Tongue (tissue), 2 donors: ENCODE results near the gene ZNF22. TPM values are rescaled to one million over a fixed set of nuclear protein-coding genes. Genes with fewer than 3 reads are reported as not detected.

Experiments used
- DNase-seq: peaks from one replicate; pipeline ENCODE4 v3.0.0-alpha.2; 2015
- total RNA-seq: library from RNA; depleted of rRNA; stranded (reverse); fragments of >200 nt; gene quantifications from one replicate; pipeline ENCODE4 v1.2.3, GENCODE V29; 2014

The ZNF22 gene
- total RNA-seq, 1 donor from 2014 or later = 45.0 TPM

DNA sequence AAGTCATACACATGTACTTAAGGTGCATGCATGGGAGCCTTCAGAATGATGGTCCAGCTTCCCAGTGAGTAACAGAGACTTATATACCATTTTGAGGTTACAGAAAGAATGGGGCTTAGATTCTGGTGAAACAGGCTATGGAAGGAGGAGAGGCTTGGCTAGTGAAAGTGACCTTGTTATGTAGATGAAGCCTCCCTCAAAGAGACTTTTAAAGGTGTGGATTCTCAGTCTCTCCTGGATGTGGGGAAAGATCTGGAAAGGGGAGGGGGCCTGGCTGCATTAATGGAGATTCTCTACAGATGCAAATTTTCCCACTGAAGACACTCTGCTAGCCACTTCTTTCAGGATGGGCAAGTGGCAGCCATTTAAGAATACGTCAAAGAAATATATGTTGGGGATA, 35.6 kb upstream of the ZNF22 start:
- DNase-seq = no peak

GRCh38 chr10:44965651-44966097, 35.0 kb upstream of the ZNF22 start:
- DNase-seq = peak; percentile 77

DNA sequence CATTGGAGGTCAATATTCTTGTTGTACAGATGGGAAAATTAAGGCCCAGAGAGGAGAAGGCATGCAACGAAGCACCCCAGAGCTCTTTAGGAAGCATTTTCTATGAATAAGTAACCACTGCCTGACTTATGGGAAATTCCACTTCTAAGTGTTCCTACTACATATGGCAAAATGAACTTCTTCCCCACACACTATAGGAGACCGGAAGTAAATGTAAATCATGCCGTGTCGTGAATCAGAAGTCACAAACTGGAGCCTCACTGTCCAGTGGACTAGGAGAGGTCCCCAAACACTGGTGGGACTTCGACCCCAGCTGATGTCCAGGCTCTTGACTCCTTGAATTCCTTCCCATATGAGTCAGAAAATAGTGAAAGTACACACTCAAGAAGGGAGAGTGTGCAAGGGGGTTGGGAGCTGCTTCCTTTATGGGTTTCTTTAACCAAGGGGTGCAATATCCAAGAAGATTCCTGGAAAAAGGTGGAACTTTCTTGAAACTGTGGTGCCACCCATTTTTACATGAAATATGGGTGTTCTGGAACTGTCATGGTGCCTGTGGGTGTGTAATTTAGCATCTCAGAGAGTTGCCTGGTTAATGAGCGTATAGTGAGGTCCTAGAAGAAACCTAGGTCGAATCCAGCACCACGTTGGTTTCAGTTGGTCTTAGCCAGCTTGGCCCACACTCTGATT, 34.5 kb upstream of the ZNF22 start:
- no peak for DNase-seq

DNA sequence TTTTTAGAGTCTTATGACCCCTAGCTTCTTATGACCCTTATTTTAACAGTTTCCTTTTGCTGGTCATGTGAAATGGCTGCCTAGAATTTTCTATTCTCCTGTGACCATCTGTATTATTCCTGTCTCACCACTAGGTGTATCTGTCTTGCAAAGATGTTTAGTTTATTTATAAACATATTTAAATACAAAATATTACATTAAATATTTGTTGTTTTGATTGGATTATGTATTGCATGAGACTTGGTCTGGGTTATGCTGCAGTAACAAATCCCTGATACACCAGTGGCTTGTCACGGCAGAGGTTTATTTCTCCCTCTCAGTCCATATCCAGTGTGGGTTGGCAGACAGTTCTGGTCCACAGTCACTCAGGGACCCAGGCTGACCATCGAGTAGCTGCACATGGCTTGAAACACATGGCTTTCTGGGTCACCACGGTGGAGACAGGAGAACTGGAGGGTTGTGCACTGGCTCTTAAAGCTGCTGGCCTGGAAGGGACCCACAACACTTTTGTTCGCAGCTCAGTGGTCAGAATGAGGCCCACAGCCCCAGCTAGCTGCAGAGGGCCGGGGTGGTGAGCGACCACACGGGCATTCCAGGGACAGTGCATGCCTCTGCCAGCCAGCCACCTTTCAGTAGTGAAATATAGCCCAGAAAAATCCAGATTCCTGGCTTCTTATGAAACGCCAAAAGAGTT, 33.8 kb upstream of the ZNF22 start:
- no peak for DNase-seq

GRCh38 chr10:44967616-44968015, 33.1 kb upstream of the ZNF22 start:
- DNase-seq = no peak

GRCh38 chr10:44968091-44968490, 32.6 kb upstream of the ZNF22 start:
- DNase-seq = no peak

DNA sequence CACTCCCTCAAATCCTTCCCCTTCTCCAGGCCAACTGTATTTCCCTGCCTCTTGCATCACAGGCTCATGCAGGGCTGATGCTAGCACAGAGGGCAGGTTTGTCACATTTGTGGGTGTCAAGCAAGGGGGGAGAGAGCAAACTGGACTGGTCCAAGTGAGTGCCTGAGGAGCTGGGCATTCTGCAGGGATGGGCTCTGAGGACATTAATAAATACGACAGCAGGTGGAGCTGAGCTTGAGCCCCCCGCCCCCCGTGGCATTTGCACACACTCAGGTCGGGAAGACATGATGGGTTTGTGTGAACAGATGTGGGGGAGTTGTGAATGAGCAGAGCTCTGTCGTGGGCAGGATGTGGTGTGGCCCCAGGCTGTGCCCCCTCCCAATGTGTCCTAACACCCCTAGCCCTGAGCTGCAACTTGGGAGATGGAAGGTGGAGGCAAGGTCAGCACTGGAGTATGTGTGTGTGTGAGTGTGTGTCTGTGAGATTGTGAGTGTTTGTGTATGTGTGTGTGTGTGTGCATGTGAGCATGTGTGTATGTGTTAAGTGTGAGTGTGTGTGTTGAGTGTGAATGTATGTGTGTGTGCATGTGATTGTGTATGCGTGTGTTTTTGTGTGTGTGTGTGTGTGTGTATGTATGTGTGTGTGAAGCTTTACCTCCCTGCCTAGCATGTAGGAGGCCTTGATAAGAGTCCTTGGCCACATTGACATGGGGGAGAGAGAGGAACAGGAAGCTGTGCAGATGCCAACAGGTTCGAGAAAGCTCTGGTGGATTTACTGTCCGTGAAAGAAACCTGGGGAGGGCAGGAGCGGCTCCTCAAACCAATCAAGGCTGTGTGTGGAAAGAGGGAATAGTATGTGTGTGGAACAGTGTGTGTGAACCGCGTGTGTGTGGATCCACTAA, 32.0 kb upstream of the ZNF22 start:
- DNase-seq = no peak

- DNase-seq = no peak
These were observed 30.9 kb upstream of the ZNF22 start for GRCh38 chr10:44969854-44970253.

DNA sequence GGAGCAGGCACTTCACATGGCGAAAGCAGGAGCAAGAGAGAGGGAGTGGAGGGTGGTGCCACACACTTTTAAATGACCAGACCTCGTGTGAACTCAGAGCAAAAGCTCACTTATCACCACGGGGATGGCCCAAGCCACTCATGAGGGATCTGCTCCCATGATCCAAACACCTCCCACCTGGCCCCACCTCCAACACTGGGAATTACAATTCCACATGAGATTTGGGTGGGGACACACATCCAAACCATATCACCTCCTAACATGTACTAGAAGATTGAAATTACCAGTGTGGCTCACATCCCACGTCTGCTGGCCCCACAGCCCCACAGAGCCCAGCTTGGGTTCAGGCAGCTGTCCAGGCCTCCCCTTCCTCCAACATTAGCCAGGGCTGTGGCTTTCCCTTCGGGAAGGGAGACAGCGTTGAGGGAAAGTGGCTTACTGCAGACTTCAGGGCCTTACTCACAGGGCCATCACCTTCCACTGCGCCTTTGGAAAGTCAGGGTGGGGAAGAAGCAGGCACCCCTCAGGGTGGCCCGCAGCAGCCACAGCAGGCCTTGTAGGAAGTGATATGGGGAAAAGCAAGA, 29.8 kb upstream of the ZNF22 start:
- DNase-seq = no peak

- no peak for DNase-seq
These were observed 29.3 kb upstream of the ZNF22 start for GRCh38 chr10:44971434-44971833.

DNA sequence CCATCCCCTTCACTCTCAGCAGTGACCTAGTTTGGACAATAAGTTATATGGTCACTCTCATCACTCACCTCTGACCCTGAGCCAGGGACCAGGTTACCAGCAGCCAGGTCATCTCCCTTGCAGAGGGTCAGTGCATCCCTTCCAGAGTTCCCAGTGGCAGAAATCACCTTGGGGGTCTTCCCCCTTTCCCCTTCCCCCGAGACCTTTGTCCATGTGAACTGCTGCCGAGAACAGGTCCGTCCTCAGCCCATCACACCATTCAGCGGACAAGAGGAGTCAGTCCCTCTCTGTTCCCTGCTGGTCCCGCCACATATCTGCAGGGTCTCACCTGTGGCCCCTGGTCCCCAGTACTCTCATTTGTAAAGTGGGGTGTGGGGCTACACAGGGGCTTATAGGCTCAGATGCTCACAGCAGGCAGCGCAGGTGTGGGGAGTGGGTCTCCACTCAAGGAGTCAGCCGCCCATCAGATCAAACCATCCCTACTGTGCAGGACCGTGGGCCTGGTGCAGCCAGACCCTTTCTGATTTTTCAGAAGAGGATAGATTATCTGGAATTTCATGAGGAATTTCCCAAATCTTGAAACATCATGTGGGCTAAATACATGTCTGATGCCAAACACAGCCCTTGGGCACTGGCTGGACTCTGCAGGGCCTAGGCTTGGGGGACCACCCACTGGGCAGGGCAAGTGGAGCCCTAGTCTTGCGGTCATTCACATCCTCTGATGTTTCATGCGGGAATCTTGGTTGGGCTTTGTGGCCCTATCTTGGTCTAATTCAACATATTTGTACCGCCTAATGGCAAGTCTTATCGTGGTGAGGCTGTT, 28.6 kb upstream of the ZNF22 start:
- DNase-seq = no peak

DNA sequence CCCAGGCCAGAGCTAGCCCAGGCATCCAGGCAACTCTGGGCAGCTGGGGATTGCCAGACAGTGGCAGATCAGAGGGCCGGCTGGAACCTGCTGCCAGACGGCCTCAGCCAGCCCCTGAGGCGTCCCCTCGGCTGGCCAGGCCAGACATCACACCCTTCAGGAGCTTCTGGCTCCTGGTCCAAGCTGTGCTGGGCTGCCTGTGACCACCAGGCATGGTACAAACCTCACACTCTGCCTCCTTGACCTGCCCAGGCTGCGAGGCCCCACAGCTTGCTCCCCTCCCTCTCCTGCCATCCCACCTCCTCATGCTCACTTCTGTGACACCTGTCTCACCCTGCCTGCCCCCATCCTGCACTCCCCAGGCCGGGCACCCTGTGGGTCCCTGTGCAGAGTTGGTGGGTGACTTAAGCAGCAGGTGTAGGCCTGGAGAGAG, 27.8 kb upstream of the ZNF22 start:
- no peak for DNase-seq

- DNase-seq = no peak
These were observed 27.2 kb upstream of the ZNF22 start for GRCh38 chr10:44973323-44974081.

- DNase-seq = no peak
These were observed 26.6 kb upstream of the ZNF22 start for GRCh38 chr10:44974082-44974627.

DNA sequence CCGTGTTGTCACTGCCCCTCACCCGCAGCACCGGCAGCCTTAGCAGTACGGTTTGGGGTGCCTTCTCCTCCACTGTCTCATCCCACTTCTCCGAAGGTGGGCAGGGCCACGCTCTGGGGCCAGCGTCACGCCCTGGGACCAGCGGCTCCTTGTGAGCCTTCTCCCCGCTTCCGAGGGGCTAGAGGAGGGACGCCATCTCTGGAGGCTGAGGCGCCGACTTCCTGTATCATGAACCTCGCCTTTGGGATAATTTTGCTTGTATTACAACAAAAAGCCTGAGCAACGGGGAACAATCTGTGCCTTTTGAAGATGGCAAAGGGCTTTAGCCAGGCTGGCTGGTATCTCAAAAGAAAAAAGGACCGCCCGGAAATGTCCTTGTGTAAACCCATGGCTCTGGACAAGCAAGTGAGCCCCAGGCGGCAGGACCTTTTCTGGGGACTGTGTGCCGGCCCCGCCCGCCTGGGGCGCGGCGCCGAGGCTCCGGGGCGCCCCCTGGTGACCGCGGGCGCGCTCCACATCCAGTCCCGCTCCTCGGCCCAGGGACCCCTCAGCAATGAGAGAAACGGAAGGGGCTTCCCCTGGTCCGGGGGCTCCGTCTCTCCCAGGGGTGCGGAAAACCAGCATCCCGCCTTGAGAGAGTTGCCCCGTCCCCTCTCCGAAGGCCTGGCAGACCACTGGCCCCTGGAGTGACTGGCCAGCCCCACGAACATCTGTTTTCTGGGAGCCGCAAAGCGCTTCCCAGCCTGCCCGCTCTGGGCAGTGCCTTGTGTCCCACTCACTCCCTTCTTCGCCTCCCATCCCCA, 25.9 kb upstream of the ZNF22 start:
- DNase-seq = peak; percentile 81

DNA sequence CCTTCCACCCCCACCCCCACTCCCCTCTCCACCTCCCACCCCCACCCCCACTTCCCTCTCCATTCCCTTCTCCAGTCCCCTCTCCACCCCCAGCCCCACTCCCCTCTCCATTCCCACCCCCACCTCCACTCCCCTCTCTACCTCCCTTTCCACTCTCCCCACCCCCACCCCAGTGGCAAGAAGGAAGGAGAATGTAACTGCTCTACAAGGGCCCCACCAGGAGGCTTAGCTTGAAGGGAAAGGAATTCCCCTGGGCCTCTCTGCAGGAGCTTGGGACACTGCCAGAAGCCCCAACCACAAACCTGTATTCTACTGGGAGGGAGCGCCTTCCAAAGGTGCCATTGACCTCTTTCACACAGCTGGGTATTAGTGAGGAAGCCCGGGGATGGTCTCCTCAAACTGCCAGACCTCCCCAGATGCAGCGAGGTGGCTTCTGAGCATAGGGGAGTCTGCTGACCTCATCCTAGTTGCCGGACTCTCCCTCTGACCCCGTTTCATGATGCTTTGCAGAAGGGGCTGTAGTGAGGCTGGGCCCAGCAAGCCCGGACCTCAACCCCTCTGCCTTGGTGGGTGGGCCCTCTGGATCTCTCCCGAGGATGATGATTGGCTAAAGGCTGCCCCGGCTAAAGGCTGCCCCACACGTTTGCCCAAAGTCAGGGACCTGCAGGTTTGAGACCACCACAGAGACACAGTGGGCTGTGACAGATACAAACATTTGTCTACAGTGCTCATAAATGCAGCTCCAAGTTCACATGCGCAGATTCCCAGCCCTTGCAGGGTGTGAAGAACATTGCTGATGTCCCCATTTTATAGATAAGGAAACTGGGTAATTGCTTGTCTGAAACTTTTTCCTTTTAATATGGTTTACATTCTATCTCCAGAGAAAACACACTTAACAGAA, 25.0 kb upstream of the ZNF22 start:
- DNase-seq = peak; percentile 69

GRCh38 chr10:44976352-44977198, 24.1 kb upstream of the ZNF22 start:
- no peak for DNase-seq
